Measurements from ENCODE around the gene ARSK.

DNA sequence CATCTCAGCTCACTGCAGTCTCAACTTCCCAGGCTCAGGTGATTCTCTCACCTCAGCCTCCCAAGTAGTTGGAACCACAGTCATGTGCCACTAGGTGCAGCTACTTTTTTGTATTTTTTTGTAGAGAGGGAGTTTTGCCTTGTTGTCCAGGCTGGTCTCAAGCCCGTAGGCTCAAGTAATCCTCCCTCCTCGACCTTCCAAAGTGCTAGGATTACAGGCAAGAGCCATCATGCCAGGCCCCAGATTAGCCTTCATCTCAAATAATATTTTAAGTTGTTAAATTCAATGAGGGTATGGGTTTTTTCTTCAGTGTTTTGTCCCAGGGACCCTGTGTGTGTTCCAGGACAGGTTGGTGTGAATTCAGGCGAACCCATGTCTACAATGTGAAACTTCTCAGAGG, 79.2 kb downstream of the ARSK start:
- TF ChIP-seq, protein P1, sequence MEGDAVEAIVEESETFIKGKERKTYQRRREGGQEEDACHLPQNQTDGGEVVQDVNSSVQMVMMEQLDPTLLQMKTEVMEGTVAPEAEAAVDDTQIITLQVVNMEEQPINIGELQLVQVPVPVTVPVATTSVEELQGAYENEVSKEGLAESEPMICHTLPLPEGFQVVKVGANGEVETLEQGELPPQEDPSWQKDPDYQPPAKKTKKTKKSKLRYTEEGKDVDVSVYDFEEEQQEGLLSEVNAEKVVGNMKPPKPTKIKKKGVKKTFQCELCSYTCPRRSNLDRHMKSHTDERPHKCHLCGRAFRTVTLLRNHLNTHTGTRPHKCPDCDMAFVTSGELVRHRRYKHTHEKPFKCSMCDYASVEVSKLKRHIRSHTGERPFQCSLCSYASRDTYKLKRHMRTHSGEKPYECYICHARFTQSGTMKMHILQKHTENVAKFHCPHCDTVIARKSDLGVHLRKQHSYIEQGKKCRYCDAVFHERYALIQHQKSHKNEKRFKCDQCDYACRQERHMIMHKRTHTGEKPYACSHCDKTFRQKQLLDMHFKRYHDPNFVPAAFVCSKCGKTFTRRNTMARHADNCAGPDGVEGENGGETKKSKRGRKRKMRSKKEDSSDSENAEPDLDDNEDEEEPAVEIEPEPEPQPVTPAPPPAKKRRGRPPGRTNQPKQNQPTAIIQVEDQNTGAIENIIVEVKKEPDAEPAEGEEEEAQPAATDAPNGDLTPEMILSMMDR (IDR thresholded peaks at IDR 0.05 in 2 of 3, conservative IDR thresholded peaks at IDR 0.05 in 1 of 3; ENCODE audit: control insufficient read depth in 2 of 3, extremely low read depth in 1 of 3, insufficient read depth in 1 of 3, low read depth in 3 of 3, low read length in 3 of 3), result no peak
- TF ChIP-seq, protein P2, sequence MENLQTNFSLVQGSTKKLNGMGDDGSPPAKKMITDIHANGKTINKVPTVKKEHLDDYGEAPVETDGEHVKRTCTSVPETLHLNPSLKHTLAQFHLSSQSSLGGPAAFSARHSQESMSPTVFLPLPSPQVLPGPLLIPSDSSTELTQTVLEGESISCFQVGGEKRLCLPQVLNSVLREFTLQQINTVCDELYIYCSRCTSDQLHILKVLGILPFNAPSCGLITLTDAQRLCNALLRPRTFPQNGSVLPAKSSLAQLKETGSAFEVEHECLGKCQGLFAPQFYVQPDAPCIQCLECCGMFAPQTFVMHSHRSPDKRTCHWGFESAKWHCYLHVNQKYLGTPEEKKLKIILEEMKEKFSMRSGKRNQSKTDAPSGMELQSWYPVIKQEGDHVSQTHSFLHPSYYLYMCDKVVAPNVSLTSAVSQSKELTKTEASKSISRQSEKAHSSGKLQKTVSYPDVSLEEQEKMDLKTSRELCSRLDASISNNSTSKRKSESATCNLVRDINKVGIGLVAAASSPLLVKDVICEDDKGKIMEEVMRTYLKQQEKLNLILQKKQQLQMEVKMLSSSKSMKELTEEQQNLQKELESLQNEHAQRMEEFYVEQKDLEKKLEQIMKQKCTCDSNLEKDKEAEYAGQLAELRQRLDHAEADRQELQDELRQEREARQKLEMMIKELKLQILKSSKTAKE (IDR thresholded peaks at IDR 0.05; ENCODE audit: low read depth, poor library complexity, severe bottlenecking), result no peak
- TF ChIP-seq NR2C2 (IDR thresholded peaks at IDR 0.05; ENCODE audit: borderline replicate concordance, control insufficient read depth, insufficient read length, low read depth) (no peak), POLR2A (IDR thresholded peaks at IDR 0.05; ENCODE audit: low read depth, low read length) (no peak), RFX5 (IDR thresholded peaks at IDR 0.05; ENCODE audit: low read depth, low read length) (no peak), POLR2AphosphoS5 (IDR thresholded peaks at IDR 0.05; ENCODE audit: low read length) (no peak), CBX5 (IDR thresholded peaks at IDR 0.05; ENCODE audit: low read depth) (no peak), CHD2 (IDR thresholded peaks at IDR 0.05; ENCODE audit: borderline replicate concordance, low read depth, low read length) (no peak), CREB1 (IDR thresholded peaks at IDR 0.05; ENCODE audit: low read depth) (no peak), KDM1A (IDR thresholded peaks at IDR 0.05; ENCODE audit: borderline replicate concordance) (no peak)

Data from GM12878 (cell line).